Measurements from ENCODE around the gene CYTH3. TPM values are rescaled to one million over a fixed set of nuclear protein-coding genes. Genes with fewer than 3 reads are reported as not detected.

CYTH3 gene
- total and polyA plus RNA-seq, 2 of the 4 experiments (the other 2 are of a cell fraction): 14.2 to 34.8 TPM

GRCh38 chr7:6244021-6244420 lies 28.4 kb downstream of the CYTH3 start:
- no peak overlapping the region for H3K4me3 ChIP-seq (ENCODE audit: insufficient read depth, low read depth, low read length)
- in situ Hi-C loops (cut with MboI; ENCODE audit: low sequenced_read_pairs): no loop called here
- peaks cover 22% of the 10 kb centered on the region for H3K9me1 ChIP-seq (ENCODE audit: insufficient read depth, low read length)
- no peak overlapping the region for H2BK20ac ChIP-seq (ENCODE audit: low read depth, low read length)
- H3K9me3 ChIP-seq (ENCODE audit: control insufficient read depth, insufficient read depth, low read length): no peaks in the 10 kb centered on the region
- H4K20me1 ChIP-seq (ENCODE audit: insufficient read depth, low read length): peaks cover 4% of the 10 kb centered on the region; the same call in 1 of the 2 replicates
- ATAC-seq (ENCODE audit: low read depth): no peak
- no peak overlapping the region for H4K8ac ChIP-seq (ENCODE audit: low read depth in 2 of 2, low read length in 2 of 2)
- H3K36me3 ChIP-seq (ENCODE audit: control insufficient read depth, insufficient read depth, low read length): no peaks in the 10 kb centered on the region
- H3K23ac ChIP-seq (ENCODE audit: low read depth, low read length): no peak overlapping the region
- no peak overlapping the region for H4K5ac ChIP-seq (ENCODE audit: low read depth, low read length)
- dilution Hi-C loops (cut with HindIII; ENCODE audit: low sequenced_read_pairs, unreplicated experiment): no loop called here
- H3K27ac ChIP-seq (ENCODE audit: insufficient read depth, low read length): no peak overlapping the region
- peaks cover 26 to 59% of the 10 kb centered on the region in 2 experiments for H3K79me1 ChIP-seq (ENCODE audit: low read depth in 1 of 2, low read length in 2 of 2)
- H2AFZ ChIP-seq (replicated peaks; ENCODE audit: low read length, poor library complexity): no peak overlapping the region
- DNase-seq: no peak
- BruUV-seq (replicated peaks): no TSS peak
- H4K91ac ChIP-seq (ENCODE audit: insufficient read depth, low read depth, low read length): no peak overlapping the region
- no peak overlapping the region for H2BK5ac ChIP-seq (ENCODE audit: low read depth, low read length, poor library complexity, severe bottlenecking)
- no peak overlapping the region for H2AK5ac ChIP-seq (ENCODE audit: low read depth, low read length)
- CTCF ChIA-PET: no interaction called here
- no peak overlapping the region for H3K18ac ChIP-seq (ENCODE audit: low read depth, low read length)
- H3K4ac ChIP-seq (ENCODE audit: low read depth, low read length): no peak overlapping the region
- H2AK9ac ChIP-seq (replicated peaks; ENCODE audit: low read depth, low read length, poor library complexity): no peak overlapping the region
- intact Hi-C loops (cut with micrococcal nuclease): no loop called here
- H3K56ac ChIP-seq (ENCODE audit: extremely low read depth, insufficient read depth, low read length): no peak overlapping the region
- peaks cover 19% of the 10 kb centered on the region for H3K4me1 ChIP-seq (ENCODE audit: control insufficient read depth, insufficient read depth, low read length)
- no peak overlapping the region for H3K14ac ChIP-seq (replicated peaks; ENCODE audit: low read depth, low read length)
- TF ChIP-seq MAFK (IDR thresholded peaks at IDR 0.05; ENCODE audit: low read depth, low read length) (no peak), CHD1 (IDR thresholded peaks at IDR 0.05; ENCODE audit: low read depth, low read length) (no peak), NFE2L2 (IDR thresholded peaks at IDR 0.05; ENCODE audit: low read depth, low read length) (no peak), POLR2A (IDR thresholded peaks at IDR 0.05; ENCODE audit: low read depth, low read length) (no peak), RCOR1 (IDR thresholded peaks at IDR 0.05; ENCODE audit: insufficient replicate concordance, low read length) (no peak), BHLHE40 (IDR thresholded peaks at IDR 0.05; ENCODE audit: low read depth, low read length) (no peak), CEBPB (IDR thresholded peaks at IDR 0.05; ENCODE audit: low read depth, low read length) (no peak), RAD21 (IDR thresholded peaks at IDR 0.05; ENCODE audit: low read length) (no peak), ELK1 (IDR thresholded peaks at IDR 0.05; ENCODE audit: borderline replicate concordance, low read depth, low read length) (no peak), CTCF (conservative IDR thresholded peaks at IDR 0.05; ENCODE audit: low read depth, low read length) (no peak), MXI1 (IDR thresholded peaks at IDR 0.05; ENCODE audit: borderline replicate concordance, low read depth, low read length) (no peak), RFX5 (IDR thresholded peaks at IDR 0.05; ENCODE audit: low read depth, low read length) (no peak)
- TF ChIP-seq, protein P1, sequence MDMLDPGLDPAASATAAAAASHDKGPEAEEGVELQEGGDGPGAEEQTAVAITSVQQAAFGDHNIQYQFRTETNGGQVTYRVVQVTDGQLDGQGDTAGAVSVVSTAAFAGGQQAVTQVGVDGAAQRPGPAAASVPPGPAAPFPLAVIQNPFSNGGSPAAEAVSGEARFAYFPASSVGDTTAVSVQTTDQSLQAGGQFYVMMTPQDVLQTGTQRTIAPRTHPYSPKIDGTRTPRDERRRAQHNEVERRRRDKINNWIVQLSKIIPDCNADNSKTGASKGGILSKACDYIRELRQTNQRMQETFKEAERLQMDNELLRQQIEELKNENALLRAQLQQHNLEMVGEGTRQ (IDR thresholded peaks at IDR 0.05; ENCODE audit: low read depth, low read length): no peak
- no CpG with 5 or more reads among the region's 3 CpGs for WGBS, 2 experiments (ENCODE audit: extremely low coverage in 2 of 2, insufficient read length in 1 of 2)
- H2BK15ac ChIP-seq (ENCODE audit: low read depth, low read length): no peak overlapping the region
- POLR2A ChIA-PET (ENCODE audit: unreplicated experiment): no interaction called here
- H3K4me2 ChIP-seq (ENCODE audit: low read depth, low read length): no peak overlapping the region
- no peak overlapping the region for H2BK120ac ChIP-seq (ENCODE audit: low read depth, low read length)
- H3K9ac ChIP-seq (ENCODE audit: low read depth, low read length): no peak overlapping the region
- no peaks in the 10 kb centered on the region for H3K27me3 ChIP-seq (ENCODE audit: control insufficient read depth, insufficient read depth, low read length)
